Stimulated activated CD4-positive, alpha-beta T cell treated with anti-CD3 and anti-CD28 coated beads, Interleukin-12 subunit alpha, Interleukin-12 subunit beta, amount 100 ng/mL, for 24 hours (primary cell): Measurements from ENCODE around the gene ZSCAN2.
"Not testable (repeated sequence)": the region's sequence is repeated elsewhere in the genome, so short reads cannot be mapped to it uniquely, and the experiment has no call there.

Experiments
- DNase-seq, 2 experiments: peaks; one replicate each; pipeline ENCODE4 v3.0.0-alpha.2; 2020; ENCODE audit warnings: low read depth in 2 of 2

The ZSCAN2 gene

GRCh38 chr15:84600687-84601554, at the start of gene ZSCAN2:
TSS of gene ZSCAN2 (plus strand) at chr15:84601009. CDS start at chr15:84603928, 2,919 bp downstream.
- DNase-seq = peak; percentile 86 to 92

- not testable (repeated sequence) for DNase-seq
Measured at GRCh38 chr15:84551624-84552023, 49.2 kb upstream of the ZSCAN2 start.

- DNase-seq = no peak
Measured at GRCh38 chr15:84552896-84553295, 47.9 kb upstream of the ZSCAN2 start.

DNA sequence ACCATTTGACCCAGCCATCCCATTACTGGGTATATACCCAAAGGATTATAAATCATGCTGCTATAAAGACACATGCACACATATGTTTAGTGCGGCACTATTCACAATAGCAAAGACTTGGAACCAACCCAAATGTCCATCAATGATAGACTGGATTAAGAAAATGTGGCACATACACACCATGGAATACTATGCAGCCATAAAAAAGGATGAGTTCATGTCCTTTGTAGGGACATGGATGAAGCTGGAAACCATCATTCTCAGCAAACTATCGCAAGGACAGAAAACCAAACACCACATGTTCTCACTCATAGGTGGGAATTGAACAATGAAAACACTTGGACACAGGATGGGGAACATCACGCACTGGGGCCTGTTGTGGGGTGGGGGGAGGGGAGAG, 44.1 kb upstream of the ZSCAN2 start:
- DNase-seq = not testable (repeated sequence)

DNA sequence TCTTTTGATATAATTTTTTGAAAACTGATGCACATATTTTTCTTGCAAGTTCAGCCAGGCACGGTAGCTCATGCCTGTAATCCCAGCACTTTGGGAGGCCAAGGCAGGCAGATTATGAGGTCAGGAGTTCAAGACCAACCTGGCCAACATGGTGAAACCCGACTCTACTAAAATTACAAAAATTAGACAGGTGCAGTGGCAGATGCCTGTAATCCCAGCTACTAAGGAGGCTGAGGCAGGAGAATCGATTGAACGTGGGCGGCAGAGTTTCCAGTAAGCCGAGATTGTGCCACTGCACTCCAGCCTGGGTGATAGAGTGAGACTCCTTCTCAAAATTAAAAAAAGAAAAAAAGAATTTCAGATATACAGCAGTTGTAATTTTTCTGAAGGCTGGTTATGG, 32.8 kb upstream of the ZSCAN2 start:
- DNase-seq = not testable (repeated sequence)

DNA sequence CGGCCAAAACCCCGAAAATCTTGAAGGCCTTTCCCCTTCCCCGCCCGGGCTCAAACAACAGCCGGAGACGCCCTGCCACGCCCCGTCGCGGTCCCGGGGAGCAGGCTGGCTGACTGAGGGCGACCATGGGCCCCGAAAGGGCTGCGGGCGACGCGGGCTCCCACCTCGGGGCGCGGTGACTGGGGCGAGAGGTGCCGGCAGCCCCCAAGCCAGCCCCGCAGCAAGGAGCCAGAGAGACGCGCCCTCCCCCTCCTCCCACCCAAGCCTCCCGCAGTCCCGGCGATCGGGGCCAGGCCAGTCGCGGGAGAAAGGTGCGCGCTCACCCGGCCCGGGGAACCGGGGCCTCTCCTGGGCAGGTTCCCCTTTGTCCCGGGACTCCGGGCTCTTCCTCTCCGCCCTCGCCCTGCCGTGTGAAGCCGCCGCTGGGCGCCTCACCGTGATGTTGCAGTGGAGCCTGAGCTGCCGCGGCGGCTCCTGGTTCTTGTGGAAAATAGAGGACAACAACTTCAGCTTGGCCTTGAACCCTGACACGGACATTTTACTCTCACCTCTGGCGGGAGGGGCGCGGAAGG, 30.6 kb upstream of the ZSCAN2 start:
- DNase-seq = peak; percentile 9 to 35

DNA sequence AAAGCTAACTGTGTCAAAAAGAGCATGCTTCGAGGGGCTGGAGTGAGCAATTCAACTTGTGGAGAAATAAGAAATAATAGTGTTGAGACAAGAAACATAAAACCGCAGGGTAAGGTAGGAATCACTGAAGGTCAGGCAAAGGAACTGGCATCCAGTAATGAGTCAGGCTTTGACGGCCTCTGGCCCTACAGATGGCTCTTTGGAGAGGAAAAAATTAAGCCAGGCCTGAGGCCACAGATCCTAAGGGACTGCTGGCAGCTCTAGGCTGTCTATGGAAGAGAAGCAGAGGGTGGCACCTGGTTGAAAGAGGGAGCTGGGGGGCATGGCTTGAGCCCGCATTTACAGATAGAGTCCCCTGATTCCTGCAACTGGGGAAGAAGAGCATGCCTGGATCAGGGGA, 28.6 kb upstream of the ZSCAN2 start:
- DNase-seq = no peak

DNA sequence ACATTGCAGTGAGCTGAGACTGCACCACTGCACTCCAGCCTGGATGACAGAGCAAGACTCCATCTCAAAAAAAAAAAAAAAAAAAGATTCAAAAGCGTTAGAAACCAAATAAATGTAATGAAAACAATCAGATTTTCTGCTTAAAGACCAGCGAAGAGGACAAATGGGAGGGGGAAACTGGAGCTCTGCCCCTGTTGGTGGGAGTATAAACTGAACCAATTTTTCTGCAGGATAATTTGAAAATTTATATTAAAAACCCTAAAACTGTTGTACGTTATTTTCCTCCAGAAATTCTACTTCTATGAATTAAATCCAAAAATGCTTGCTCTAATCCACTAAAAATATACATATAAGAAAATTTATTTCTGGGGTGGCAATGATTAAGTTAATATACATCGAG, 25.3 kb upstream of the ZSCAN2 start:
- no peak for DNase-seq

- not testable (repeated sequence) for DNase-seq
Measured at GRCh38 chr15:84577891-84578290, 22.9 kb upstream of the ZSCAN2 start.

GRCh38 chr15:84579261-84579721, 21.5 kb upstream of the ZSCAN2 start:
- DNase-seq = not testable (repeated sequence)

- not testable (repeated sequence) for DNase-seq
Measured at GRCh38 chr15:84581676-84582428, 19.0 kb upstream of the ZSCAN2 start.

DNA sequence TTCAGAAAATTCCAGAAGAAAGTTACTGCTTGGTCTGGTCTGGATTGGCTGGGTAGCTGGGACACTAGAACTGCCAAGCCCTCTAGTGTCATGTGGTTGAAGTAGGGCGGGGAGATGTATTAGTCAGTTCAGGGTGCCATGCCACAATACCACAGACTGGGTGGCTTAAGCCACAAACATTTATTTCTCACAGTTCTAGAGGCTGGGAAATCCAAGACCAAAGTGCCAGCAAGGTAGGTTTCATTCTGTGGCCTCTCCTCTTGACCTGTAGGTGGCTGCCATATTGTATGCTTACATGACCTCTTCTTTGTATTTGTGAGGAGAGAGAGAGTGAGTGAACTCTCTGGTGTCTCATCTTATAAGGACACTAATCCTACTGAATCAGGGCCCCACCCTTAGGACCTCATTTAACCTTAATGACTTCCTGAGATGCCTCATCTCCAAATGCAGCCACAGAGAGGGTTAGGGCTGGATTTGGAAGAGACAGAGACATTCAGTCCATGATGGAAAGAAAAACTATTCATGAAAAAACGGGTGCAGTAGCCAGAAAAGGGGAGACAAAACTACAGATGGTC, 18.1 kb upstream of the ZSCAN2 start:
- DNase-seq = no peak

GRCh38 chr15:84583921-84584320, 16.9 kb upstream of the ZSCAN2 start:
- DNase-seq = not testable (repeated sequence)

DNA sequence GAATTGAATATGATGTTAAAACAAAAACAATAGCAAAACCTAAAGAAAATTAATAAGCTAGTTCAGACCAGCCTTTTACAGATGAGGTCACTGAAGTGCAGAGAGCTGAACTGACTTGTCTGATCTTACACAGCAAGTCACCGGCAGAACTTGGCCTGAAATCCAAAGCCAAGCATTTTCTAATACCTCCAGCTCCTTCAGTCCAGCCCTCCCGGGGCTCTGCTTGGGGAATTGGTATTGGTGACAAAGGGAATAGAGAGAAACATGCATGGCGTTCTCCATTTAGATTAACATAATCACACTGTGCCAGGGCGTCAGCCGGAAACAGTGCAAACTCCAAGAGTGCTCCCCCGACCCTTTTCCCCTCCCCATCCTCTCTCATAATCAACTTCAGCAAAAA, 14.1 kb upstream of the ZSCAN2 start:
- DNase-seq = no peak

- peak; percentile 71 to 82 for DNase-seq
Measured at GRCh38 chr15:84588053-84588874, 12.5 kb upstream of the ZSCAN2 start.

- DNase-seq = no peak
Measured at GRCh38 chr15:84590406-84590805, 10.4 kb upstream of the ZSCAN2 start.

DNA sequence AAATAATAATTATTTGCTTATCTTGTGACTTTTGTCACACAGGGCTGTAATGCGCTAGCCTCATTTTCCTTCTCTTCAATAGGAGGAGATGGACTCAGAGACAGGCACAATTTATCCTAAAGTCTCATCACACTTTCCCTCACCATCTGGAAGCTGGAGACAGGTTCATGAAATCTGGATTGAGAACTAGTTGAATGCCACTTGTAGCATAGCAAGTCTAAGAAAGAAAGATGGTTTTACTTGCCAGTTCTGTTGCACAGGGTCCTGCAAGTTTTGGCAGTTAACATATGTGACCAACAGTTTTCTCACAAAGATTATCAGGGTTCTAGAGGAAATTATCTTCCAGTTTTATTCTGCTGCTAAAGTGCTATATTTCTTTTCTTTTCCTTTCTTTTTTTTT, 9.0 kb upstream of the ZSCAN2 start:
- DNase-seq = no peak

GRCh38 chr15:84594617-84595290, 6.1 kb upstream of the ZSCAN2 start:
- DNase-seq = no peak

GRCh38 chr15:84595660-84596059, 5.1 kb upstream of the ZSCAN2 start:
- DNase-seq = no peak

- DNase-seq = no peak
Measured at GRCh38 chr15:84597296-84597695, 3.5 kb upstream of the ZSCAN2 start.

- DNase-seq = no peak
Measured at GRCh38 chr15:84598250-84598649, 2.6 kb upstream of the ZSCAN2 start.
